ENCODE results near the gene EMILIN3.

DNA sequence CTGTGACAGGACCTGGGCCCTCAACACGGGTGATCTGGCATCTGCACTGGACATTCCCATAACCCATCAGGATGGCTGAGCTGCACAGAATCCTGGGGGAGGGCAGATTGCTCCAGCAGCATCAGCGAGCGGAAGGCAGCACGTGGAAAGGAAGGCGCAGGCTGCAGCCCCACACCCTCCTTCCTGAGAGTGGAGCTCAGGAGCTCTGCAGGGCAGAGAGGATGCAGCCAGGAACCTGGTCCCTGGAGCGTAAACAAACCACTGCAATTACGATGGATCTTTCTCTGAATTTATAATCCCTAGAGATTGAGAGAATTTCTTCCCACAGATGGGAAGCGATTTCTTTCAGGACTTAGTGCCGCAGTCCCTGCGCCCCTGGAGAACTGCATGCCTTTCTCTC lies 39.7 kb upstream of the EMILIN3 start:
- TF ChIP-seq, protein P1, sequence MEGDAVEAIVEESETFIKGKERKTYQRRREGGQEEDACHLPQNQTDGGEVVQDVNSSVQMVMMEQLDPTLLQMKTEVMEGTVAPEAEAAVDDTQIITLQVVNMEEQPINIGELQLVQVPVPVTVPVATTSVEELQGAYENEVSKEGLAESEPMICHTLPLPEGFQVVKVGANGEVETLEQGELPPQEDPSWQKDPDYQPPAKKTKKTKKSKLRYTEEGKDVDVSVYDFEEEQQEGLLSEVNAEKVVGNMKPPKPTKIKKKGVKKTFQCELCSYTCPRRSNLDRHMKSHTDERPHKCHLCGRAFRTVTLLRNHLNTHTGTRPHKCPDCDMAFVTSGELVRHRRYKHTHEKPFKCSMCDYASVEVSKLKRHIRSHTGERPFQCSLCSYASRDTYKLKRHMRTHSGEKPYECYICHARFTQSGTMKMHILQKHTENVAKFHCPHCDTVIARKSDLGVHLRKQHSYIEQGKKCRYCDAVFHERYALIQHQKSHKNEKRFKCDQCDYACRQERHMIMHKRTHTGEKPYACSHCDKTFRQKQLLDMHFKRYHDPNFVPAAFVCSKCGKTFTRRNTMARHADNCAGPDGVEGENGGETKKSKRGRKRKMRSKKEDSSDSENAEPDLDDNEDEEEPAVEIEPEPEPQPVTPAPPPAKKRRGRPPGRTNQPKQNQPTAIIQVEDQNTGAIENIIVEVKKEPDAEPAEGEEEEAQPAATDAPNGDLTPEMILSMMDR (IDR thresholded peaks at IDR 0.05): no peak
- TF ChIP-seq POLR2A (IDR thresholded peaks at IDR 0.05): no peak
